NCI-H146 treated with DMSO at 0.1 percent for 48 hours (cell line): Measurements from ENCODE around the gene NPAS2.

Experiments
- DNase-seq: peaks from one replicate; lab custom pipeline; 2025; ENCODE audit not compliant: unreplicated experiment; lab: John Stamatoyannopoulos, UW

The NPAS2 gene

GRCh38 chr2:100983684-100984310, 163.9 kb downstream of the NPAS2 start:
- no peak for DNase-seq

GRCh38 chr2:100984892-100985307, 165.0 kb downstream of the NPAS2 start:
- DNase-seq: peak; percentile 12

GRCh38 chr2:100986157-100986556, 166.2 kb downstream of the NPAS2 start:
- DNase-seq: no peak

GRCh38 chr2:100987536-100987935, 167.6 kb downstream of the NPAS2 start:
- DNase-seq: no peak

- no peak for DNase-seq
These were observed 168.0 kb downstream of the NPAS2 start for GRCh38 chr2:100987974-100988373.

- no peak for DNase-seq
These were observed 168.9 kb downstream of the NPAS2 start for GRCh38 chr2:100988630-100989417.

- no peak for DNase-seq
These were observed 169.7 kb downstream of the NPAS2 start for GRCh38 chr2:100989666-100990065.

GRCh38 chr2:100990166-100990565, 170.2 kb downstream of the NPAS2 start:
- DNase-seq: no peak

GRCh38 chr2:100990650-100991403, 170.9 kb downstream of the NPAS2 start:
- DNase-seq: no peak

GRCh38 chr2:100991404-100991773, 171.4 kb downstream of the NPAS2 start:
- DNase-seq: no peak

- no peak for DNase-seq
These were observed 172.3 kb downstream of the NPAS2 start for GRCh38 chr2:100992262-100992661.

- DNase-seq: no peak
These were observed 173.4 kb downstream of the NPAS2 start for GRCh38 chr2:100993294-100993693.

- no peak for DNase-seq
These were observed 175.6 kb downstream of the NPAS2 start for GRCh38 chr2:100995309-100996075.

GRCh38 chr2:100997509-100998234, 177.7 kb downstream of the NPAS2 start:
- DNase-seq: no peak

GRCh38 chr2:100998235-100998573, 178.3 kb downstream of the NPAS2 start:
- DNase-seq: no peak

GRCh38 chr2:100999995-101000394, 180.1 kb downstream of the NPAS2 start:
- no peak for DNase-seq

- peak; percentile 75 for DNase-seq
These were observed 182.0 kb downstream of the NPAS2 start, which contains the start of gene RPL31 for GRCh38 chr2:101001691-101002561. TSS of gene RPL31 (plus strand) at chr2:101002289. CDS start at chr2:101002702, 413 bp downstream.

- DNase-seq: no peak
These were observed 182.8 kb downstream of the NPAS2 start for GRCh38 chr2:101002562-101003277.

- no peak for DNase-seq
These were observed 183.4 kb downstream of the NPAS2 start for GRCh38 chr2:101003278-101003775.
